NCI-H526 treated with DMSO at 0.1 percent for 48 hours (cell line): ENCODE data around the gene ZFX.
A peak's percentile ranks its signal among the peaks of the same experiment; 100 is the strongest.
"Not testable (repeated sequence)": the region's sequence is repeated elsewhere in the genome, so short reads cannot be mapped to it uniquely, and the experiment has no call there.

Experiments
- DNase-seq: peaks from one replicate; lab custom pipeline; 2025; lab: John Stamatoyannopoulos, UW

Gene ZFX

GRCh38 chrX:24149351-24150050, at the start of gene ZFX:
TSS of gene ZFX (plus strand) at chrX:24149729. CDS start at chrX:24172743, 23,014 bp downstream.
- DNase-seq, result peak; percentile 40

- no peak for DNase-seq
Measured at GRCh38 chrX:24100713-24101112, 48.8 kb upstream of the ZFX start.

- no peak for DNase-seq
Measured at GRCh38 chrX:24110069-24110468, 39.5 kb upstream of the ZFX start.

- DNase-seq, result no peak
Measured at GRCh38 chrX:24113181-24113580, 36.3 kb upstream of the ZFX start.

- DNase-seq, result no peak
Measured at GRCh38 chrX:24117258-24117657, 32.3 kb upstream of the ZFX start.

GRCh38 chrX:24124244-24124799, 25.2 kb upstream of the ZFX start:
- DNase-seq, result no peak

GRCh38 chrX:24125028-24125612, 24.4 kb upstream of the ZFX start:
- no peak for DNase-seq

GRCh38 chrX:24131476-24131875, 18.1 kb upstream of the ZFX start:
- no peak for DNase-seq

- no peak for DNase-seq
Measured at GRCh38 chrX:24133312-24133711, 16.2 kb upstream of the ZFX start.

GRCh38 chrX:24135768-24136167, 13.8 kb upstream of the ZFX start:
- DNase-seq, result not testable (repeated sequence)

- no peak for DNase-seq
Measured at GRCh38 chrX:24137192-24137591, 12.3 kb upstream of the ZFX start.

GRCh38 chrX:24143982-24144381, 5.5 kb upstream of the ZFX start:
- DNase-seq, result not testable (repeated sequence)

GRCh38 chrX:24144528-24144927, 5.0 kb upstream of the ZFX start:
- no peak for DNase-seq

- DNase-seq, result no peak
Measured at GRCh38 chrX:24145303-24146186, 4.0 kb upstream of the ZFX start.

- DNase-seq, result no peak
Measured at GRCh38 chrX:24146283-24146949, 3.1 kb upstream of the ZFX start.

- no peak for DNase-seq
Measured at GRCh38 chrX:24147165-24147564, 2.4 kb upstream of the ZFX start.

GRCh38 chrX:24148121-24148520, 1.4 kb upstream of the ZFX start:
- DNase-seq, result no peak

GRCh38 chrX:24148535-24149350, 786 bp upstream of the ZFX start:
- no peak for DNase-seq

GRCh38 chrX:24150051-24150790, 692 bp downstream of the ZFX start:
- peak; percentile 84 for DNase-seq

- DNase-seq, result no peak
Measured at GRCh38 chrX:24150898-24151297, 1.4 kb downstream of the ZFX start.
